ENCODE data around the gene TIFAB.

Gene TIFAB

GRCh38 chr5:135448071-135448739 is 3.9 kb downstream of the TIFAB start:
- in situ Hi-C loops (cut with HindIII; ENCODE audit: low pct_ligation_motif_present, low pct_unique_long_range_greater_than_20kb, low sequenced_read_pairs): no loop called here
- no peak for DNase-seq

GRCh38 chr5:135447298-135447929 is 4.7 kb downstream of the TIFAB start, which contains the start of gene DCANP1:
TSS of gene DCANP1 (minus strand) at chr5:135447348. CDS start at chr5:135447108, 240 bp downstream.
- in situ Hi-C loops (cut with HindIII; ENCODE audit: low pct_ligation_motif_present, low pct_unique_long_range_greater_than_20kb, low sequenced_read_pairs): no loop called here
- no peak for DNase-seq

- in situ Hi-C loops (cut with HindIII; ENCODE audit: low pct_ligation_motif_present, low pct_unique_long_range_greater_than_20kb, low sequenced_read_pairs): no loop called here
- DNase-seq: no peak
Measured at GRCh38 chr5:135446615-135447014, 5.5 kb downstream of the TIFAB start.

DNA sequence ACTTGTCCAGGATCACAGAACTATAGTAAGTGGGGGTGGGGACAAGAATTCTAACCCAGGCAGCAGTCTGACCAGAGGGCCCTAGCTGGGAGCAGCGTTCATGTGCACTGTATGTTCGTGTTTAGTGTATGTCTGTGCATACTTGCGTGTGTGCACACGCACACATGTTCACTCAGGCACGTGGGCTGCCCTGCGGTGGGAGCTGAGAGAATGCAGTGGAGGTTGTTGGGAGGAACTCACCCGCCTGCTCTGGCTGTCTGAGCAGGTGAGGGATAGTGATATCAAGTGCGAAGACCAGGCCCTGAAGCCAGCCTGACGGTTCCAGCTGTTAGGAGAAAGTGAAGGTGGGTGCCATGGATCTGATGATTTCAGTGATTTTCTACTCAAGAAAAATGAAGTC is 5.9 kb downstream of the TIFAB start:
- DNase-seq: no peak
- in situ Hi-C loops (cut with HindIII; ENCODE audit: low pct_ligation_motif_present, low pct_unique_long_range_greater_than_20kb, low sequenced_read_pairs): no loop called here

- DNase-seq: no peak
- in situ Hi-C loops (cut with HindIII; ENCODE audit: low pct_ligation_motif_present, low pct_unique_long_range_greater_than_20kb, low sequenced_read_pairs): no loop called here
Measured at GRCh38 chr5:135445306-135445985, 6.7 kb downstream of the TIFAB start.

- no peak for DNase-seq
- in situ Hi-C loops (cut with HindIII; ENCODE audit: low pct_ligation_motif_present, low pct_unique_long_range_greater_than_20kb, low sequenced_read_pairs): no loop called here
Measured at GRCh38 chr5:135444881-135445280, 7.3 kb downstream of the TIFAB start.

DNA sequence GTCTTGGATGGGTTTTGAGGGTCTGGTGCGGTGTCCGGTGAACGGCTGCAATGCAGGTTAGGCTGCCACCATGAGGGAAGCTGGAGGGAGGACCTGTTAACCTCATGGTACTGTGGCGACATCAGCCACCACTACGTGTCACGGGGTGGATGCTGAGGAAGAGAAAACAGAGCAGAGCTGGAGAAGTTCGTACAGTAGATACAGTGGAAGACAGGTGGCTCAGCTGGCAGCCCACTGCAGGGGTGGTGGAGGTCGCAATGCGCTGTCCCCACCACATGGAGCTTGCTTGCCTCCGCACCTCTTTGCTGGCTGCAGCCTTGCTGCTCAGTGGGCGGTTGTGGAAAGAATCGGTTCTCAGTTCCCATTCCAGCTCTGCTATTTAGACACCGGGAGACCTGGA is 7.8 kb downstream of the TIFAB start:
- no peak for DNase-seq
- in situ Hi-C loops (cut with HindIII; ENCODE audit: low pct_ligation_motif_present, low pct_unique_long_range_greater_than_20kb, low sequenced_read_pairs): no loop called here

- in situ Hi-C loops (cut with HindIII; ENCODE audit: low pct_ligation_motif_present, low pct_unique_long_range_greater_than_20kb, low sequenced_read_pairs): no loop called here
- DNase-seq: no peak
Measured at GRCh38 chr5:135443161-135443960, 8.8 kb downstream of the TIFAB start.

DNA sequence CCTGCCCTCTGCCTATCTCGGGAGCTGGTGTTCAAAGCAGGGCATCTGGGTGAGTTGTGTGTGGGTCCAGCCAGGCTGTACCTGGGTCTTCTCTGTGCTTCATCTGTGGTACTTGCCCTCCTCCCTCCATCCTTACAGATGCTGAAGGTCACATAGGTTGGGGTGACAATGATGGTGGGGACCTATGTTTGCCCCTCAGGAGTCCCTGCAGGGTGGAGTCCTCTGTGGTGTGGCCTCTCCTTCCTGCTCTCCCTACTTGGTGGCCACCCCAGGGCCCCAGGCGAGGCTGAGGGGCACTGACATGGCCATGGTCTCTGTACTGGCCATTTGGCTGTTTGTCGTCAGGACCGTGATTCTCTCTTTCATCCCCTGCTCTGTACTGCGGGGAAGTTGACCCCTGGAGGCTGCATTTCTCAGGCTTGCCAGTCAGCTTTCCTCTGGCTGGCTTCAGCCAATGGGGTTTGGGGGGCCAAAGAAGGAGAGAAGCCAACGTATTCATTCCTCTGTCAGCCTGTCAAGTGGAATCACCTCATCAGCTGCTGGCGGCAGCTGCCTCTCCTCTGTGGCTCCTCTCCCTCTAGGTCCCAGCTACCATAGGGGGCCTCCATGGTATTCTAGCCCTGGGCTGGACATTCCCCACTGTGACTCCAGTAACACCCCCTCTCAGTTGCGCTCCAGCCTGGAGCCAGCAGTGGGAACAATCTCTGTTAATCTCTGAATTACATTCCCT is 9.6 kb downstream of the TIFAB start:
- in situ Hi-C loops (cut with HindIII; ENCODE audit: low pct_ligation_motif_present, low pct_unique_long_range_greater_than_20kb, low sequenced_read_pairs): no loop called here
- DNase-seq: no peak

DNA sequence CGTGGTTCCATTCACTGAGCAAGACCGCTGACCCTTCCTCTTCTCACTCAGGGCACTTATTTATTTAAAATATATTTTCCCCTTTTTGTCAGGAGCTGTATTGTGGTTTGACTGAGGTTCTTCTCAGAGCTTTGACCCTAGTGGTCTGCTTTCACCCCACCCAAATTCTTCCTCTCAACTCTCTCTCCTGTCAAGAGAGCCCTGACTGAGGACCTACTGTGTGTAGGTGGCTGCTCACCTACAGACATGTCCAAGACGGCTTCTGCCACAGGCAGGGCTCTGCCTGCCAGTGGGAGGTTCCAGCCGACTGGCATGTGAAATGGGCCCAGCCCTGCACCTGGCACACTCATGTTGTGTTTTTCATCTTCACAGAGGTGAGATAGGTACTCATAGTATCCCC is 10.2 kb downstream of the TIFAB start:
- in situ Hi-C loops (cut with HindIII; ENCODE audit: low pct_ligation_motif_present, low pct_unique_long_range_greater_than_20kb, low sequenced_read_pairs): no loop called here
- no peak for DNase-seq

GRCh38 chr5:135441350-135441831 is 10.8 kb downstream of the TIFAB start:
- in situ Hi-C loops (cut with HindIII; ENCODE audit: low pct_ligation_motif_present, low pct_unique_long_range_greater_than_20kb, low sequenced_read_pairs): no loop called here
- no peak for DNase-seq

DNA sequence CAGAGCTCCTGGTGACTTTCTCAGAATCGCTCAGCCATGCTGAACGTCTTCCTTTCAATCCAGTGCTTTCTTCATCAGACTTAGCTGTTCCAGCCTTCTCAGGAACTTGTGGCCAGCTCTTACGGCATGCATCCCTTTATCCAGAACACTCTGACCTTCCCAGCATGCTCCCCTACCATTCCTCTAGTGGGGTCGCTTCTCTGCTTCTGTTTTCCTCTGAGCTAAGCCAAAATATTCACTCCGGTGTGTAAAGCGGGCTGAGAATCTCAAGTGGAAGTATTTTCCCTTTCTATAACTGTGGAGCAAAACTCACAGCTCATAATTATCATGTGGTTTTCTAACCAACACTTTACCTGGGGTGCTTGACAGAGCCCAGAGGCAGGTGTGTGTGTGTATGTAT is 11.2 kb downstream of the TIFAB start:
- no peak for DNase-seq
- in situ Hi-C loops (cut with HindIII; ENCODE audit: low pct_ligation_motif_present, low pct_unique_long_range_greater_than_20kb, low sequenced_read_pairs): no loop called here

DNA sequence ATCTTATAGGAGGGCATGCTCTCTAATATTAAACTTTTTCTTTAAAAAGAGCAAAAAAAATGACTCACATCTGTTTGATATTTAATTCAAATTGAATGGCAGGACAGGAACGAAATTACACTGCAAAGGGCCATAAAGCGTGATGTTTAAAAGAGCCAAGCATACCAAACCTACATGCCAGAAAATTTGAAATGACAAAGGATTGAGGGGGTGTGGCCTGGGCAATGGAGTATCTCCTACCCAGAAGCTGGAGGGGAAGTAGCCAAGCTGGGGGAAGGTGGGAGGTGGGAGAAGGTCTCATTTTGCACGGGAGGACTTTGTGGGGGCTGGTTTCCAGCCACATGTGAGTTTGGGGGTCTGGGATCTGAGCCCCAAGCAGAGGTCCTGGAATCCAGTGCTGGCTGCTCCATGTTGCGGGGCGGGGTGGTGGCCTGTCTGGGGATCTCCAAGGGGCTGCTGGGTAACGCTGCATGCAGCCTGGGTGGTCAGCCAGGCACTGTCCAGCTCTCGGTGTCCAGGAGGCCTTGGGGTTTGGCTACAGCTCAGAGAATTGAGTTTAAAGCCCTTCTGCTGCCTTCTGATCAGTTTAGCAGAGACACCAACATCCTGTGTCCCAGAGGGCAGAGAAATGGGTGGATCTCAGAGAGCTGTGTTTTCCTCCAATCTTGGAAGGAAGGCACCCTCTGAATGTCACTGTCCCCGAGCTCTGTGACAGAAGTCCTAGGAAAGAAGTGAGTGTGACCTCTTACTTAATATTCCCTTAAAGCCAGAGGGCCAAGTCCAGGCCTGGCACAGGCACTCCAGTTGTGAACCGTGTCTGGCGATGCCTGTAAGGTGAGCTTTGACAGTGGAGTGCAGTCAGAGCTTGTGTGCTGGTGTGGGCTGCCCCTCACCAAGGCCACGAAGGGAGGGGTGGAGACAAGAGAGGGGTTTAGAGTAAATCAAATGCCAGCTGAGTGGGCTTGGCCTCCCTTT is 12.6 kb downstream of the TIFAB start:
- in situ Hi-C loops (cut with HindIII; ENCODE audit: low pct_ligation_motif_present, low pct_unique_long_range_greater_than_20kb, low sequenced_read_pairs): no loop called here
- no peak for DNase-seq

DNA sequence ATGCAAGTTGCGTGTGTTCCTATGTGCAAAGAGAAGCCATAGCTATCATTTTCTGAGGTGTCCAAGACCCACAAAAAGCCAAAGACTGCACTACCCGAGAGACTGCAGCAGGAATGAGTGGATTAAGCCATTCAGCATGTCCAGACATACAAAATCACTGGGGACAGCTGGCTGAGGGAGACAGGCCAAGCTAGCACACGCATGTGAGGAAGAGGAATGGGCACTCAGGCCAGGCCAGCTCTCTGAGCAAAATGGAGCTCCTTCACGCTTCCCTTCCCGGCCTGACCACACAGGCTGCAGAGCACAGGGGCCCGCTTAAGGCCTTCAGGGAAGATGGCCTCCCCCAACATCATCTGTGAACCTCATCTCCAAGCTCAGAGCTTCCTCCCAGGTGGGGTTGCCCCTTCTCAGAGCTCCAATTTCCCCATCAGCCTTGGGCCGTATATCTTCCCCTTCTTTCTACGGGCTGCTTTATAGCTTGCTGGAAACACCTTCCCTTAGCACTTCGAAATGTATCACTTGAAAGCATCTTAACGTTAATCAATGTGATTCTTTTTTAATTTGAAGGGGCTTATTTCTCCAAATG is 13.4 kb downstream of the TIFAB start:
- in situ Hi-C loops (cut with HindIII; ENCODE audit: low pct_ligation_motif_present, low pct_unique_long_range_greater_than_20kb, low sequenced_read_pairs): no loop called here
- no peak for DNase-seq

DNA sequence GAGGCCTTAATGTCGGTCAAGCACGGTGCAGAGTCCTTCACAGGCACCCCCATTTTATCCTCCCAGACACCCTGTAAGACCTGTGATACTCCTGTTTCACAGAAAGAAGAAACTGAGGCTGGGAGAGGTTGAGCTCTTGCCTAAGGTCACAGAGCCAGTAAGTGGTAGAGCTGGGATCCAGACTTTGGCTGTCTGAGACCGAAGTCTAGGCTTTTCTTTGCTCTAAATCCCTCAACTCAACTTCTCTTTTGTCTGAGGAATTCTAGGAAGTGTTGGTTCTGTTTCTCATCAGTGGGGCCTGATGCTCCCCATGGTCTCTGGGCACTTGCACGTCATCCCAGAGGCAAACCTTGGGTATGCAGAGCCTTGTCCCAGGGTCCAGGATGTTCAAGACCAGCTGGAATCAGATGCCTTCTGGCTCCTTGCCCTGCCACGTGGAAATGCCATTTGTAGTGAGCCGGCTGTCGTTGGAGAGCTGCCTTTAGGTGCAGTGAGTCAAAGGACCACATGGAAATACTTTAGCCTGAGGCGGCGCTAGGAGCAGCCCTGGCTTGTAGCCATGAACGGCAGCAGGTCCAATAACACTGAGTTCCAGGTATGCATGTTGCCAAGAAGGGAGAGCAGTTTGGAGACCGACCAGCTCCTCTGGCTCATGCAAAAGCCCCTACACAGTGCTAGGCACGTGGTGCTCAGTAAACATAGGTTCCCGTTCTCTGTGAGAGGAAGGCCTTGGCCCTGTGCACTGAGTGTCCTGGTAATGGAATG is 14.2 kb downstream of the TIFAB start:
- DNase-seq: no peak
- in situ Hi-C loops (cut with HindIII; ENCODE audit: low pct_ligation_motif_present, low pct_unique_long_range_greater_than_20kb, low sequenced_read_pairs): no loop called here

DNA sequence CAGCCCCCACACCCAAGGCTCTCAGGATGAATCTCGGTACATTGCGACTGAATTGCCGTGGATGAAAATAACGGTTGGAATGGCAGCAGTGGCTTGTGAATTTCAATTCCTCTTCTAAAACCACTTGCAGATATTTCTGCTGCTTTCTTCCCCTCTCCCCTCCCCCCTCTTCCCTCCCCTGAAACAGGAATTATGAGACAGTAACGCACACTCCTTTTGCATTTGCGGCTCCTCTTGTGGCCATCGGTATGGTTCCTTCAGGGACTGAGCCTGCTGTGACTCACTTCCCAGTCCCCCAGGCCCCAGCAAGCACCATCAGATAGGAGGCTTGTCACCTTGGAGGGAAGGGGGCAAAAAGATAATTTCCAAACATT is 14.7 kb downstream of the TIFAB start:
- no peak for DNase-seq
- in situ Hi-C loops (cut with HindIII; ENCODE audit: low pct_ligation_motif_present, low pct_unique_long_range_greater_than_20kb, low sequenced_read_pairs): no loop called here
